Measurements from ENCODE around the gene ATXN2. TPM values are rescaled to one million over a fixed set of nuclear protein-coding genes. Genes with fewer than 3 reads are reported as not detected.

Gene ATXN2
- total and polyA plus RNA-seq, 9 of the 15 experiments (the other 6 are each of a cell fraction or from before 2014, with no cell fraction given) = 16.8 to 67.8 (median 29.3) TPM

- H3K27me3 ChIP-seq (ENCODE audit: control insufficient read depth in 2 of 2, insufficient read depth in 2 of 2, low read length in 2 of 2) = no peaks in the 10 kb centered on the region
- H2AFZ ChIP-seq (ENCODE audit: low read depth, low read length) = no peak overlapping the region
- no peaks in the 10 kb centered on the region for H3K9me3 ChIP-seq (replicated peaks; ENCODE audit: control insufficient read depth, insufficient read depth, low read depth, low read length)
- peak; percentile 95 for FAIRE-seq
- H3K79me2 ChIP-seq (ENCODE audit: control insufficient read depth, insufficient read depth, low read length) = no peaks in the 10 kb centered on the region
- 22% methylated on average over 6 of the region's 6 CpGs for WGBS (ENCODE audit: insufficient coverage, low coverage, missing lambda C conversion rate)
- intact Hi-C loops (cut with micrococcal nuclease) = loop anchor here (1.0 to 5.0 kb wide), 3 partner anchors 54 to 221 kb away; no protein-coding TSS in a partner anchor
- H3K4me3 ChIP-seq = no peak overlapping the region
- H3K4me2 ChIP-seq (ENCODE audit: insufficient read depth, low read length) = no peak overlapping the region
- BruUV-seq (replicated peaks) = no TSS peak
- CTCF ChIA-PET (ENCODE audit: low intra/inter-chr PET ratio) = interaction anchor here (0.6 to 3.8 kb wide), 5 partner anchors 46 to 121 kb away, joined by 3 to 54 read pairs (median 8); no protein-coding TSS in a partner anchor
- H3K9ac ChIP-seq (ENCODE audit: insufficient read depth in 1 of 2, low read depth in 2 of 2, low read length in 2 of 2) = no peak overlapping the region
- ATAC-seq = peak; percentile 32
- POLR2A ChIA-PET = interaction anchor here (0.6 to 2.4 kb wide), 12 partner anchors 9 to 1054 kb away, joined by 3 to 18 read pairs (median 4); no protein-coding TSS in a partner anchor
- H3K36me3 ChIP-seq (ENCODE audit: control insufficient read depth, insufficient read depth, low read length) = peaks cover 97% of the 10 kb centered on the region
- no peaks in the 10 kb centered on the region for H3K9me1 ChIP-seq (ENCODE audit: control insufficient read depth, insufficient read depth, low read length)
- in situ Hi-C loops (cut with MboI) = no loop called here
- H3K4me1 ChIP-seq (replicated peaks in 1 of 2; ENCODE audit: control insufficient read depth in 2 of 2, insufficient read depth in 2 of 2, low read length in 2 of 2) = peaks cover 0 to 10% of the 10 kb centered on the region in 2 experiments; a peak in 2 of 5 replicates
- no peak overlapping the region for H3K27ac ChIP-seq (ENCODE audit: extremely low read depth, low read depth, low read length)
- H4K20me1 ChIP-seq (replicated peaks; ENCODE audit: control insufficient read depth, insufficient read depth, low read length) = peaks cover 13% of the 10 kb centered on the region; the same call in 1 of the 2 replicates
- peak in 3 of 4 experiments; percentile 36 to 63 (median 46) for DNase-seq (ENCODE audit: extremely low read depth in 1 of 4, low spot score in 3 of 4)
- TF ChIP-seq ARID3A (IDR thresholded peaks at IDR 0.05; ENCODE audit: borderline replicate concordance, low read depth, low read length) (0 out of 2 replicates have a peak, but pooled peaks have one; percentile 68), SUPT5H (IDR thresholded peaks at IDR 0.05) (peak; percentile 40; the same call in 1 of the 2 replicates), POLR2A (conservative IDR thresholded peaks at IDR 0.05) (peak; percentile 12), RCOR1 (IDR thresholded peaks at IDR 0.05; ENCODE audit: borderline replicate concordance in 1 of 2, low read depth in 2 of 2, low read length in 2 of 2) (0 out of 4 replicates have a peak, but pooled peaks of 1 of the 2 experiments have one; percentile 23), THRAP3 (IDR thresholded peaks at IDR 0.05; ENCODE audit: borderline replicate concordance) (0 out of 2 replicates have a peak, but pooled peaks have one; percentile 72), REST (IDR thresholded peaks at IDR 0.05; ENCODE audit: borderline replicate concordance) (peak; percentile 54; the same call in 1 of the 2 replicates), REST (CRISPR knock-in tag; IDR thresholded peaks at IDR 0.05; ENCODE audit: low read depth) (no peak), ZNF146 (CRISPR knock-in tag; IDR thresholded peaks at IDR 0.05; ENCODE audit: unreplicated experiment) (no peak), ZNF224 (CRISPR knock-in tag; IDR thresholded peaks at IDR 0.05) (no peak), XRCC5 (IDR thresholded peaks at IDR 0.05; ENCODE audit: low read depth, low read length) (0 out of 2 replicates have a peak, but pooled peaks have one; percentile 47), TEAD4 (IDR thresholded peaks at IDR 0.05; ENCODE audit: low read length) (peak; percentile 34; the same call in 1 of the 2 replicates), TEAD4 (CRISPR knock-in tag; IDR thresholded peaks at IDR 0.05; ENCODE audit: borderline replicate concordance) (no peak)
These were observed 147.4 kb downstream of the ATXN2 start for GRCh38 chr12:111451649-111452129.

Data from K562 (cell line).